Frontal cortex (tissue), 4 donors: ENCODE results near the gene TGFBR2. TPM values are rescaled to one million over a fixed set of nuclear protein-coding genes. Genes with fewer than 3 reads are reported as not detected.

ENCODE experiments used
- DNase-seq, 2 donors: peaks; one replicate each; pipeline ENCODE4 v3.0.0; 2012; ENCODE audit warnings: low spot score in 2 of 2
- FAIRE-seq: peaks from 2 replicates; lab custom pipeline; 2012; peaks lifted over from hg19 to GRCh38; lab: Jason Lieb, UNC
- total RNA-seq: library from RNA; depleted of rRNA; stranded (reverse); fragments of >200 nt; gene quantifications from one replicate; pipeline ENCODE4 v1.2.3, GENCODE V29; 2014
- donor health status: control.
- donor health status: control.
- donor health status: control.

Gene TGFBR2
- total RNA-seq, 1 donor from 2014 or later = 4.5 TPM

DNA sequence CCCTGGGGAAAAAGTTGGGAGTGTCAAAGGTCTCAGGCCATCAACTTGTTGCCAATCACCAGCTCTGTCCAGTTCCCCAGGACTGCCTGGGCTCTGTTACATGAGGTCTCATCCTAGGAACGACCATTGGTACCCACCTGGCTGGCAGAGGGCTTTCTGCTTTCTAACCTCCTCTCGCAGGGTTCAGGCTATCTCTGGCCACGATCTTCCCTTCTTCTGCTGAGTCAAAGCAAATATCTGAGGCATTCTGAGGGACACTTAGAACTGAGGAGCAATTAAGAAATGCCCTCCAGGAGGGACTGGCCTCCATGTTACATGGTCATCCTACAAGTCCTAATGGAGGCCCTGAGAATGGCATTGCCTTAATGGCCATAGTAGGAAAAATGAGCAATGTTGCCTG, 77.4 kb downstream of the TGFBR2 start:
- no peak for FAIRE-seq
- DNase-seq = no peak

DNA sequence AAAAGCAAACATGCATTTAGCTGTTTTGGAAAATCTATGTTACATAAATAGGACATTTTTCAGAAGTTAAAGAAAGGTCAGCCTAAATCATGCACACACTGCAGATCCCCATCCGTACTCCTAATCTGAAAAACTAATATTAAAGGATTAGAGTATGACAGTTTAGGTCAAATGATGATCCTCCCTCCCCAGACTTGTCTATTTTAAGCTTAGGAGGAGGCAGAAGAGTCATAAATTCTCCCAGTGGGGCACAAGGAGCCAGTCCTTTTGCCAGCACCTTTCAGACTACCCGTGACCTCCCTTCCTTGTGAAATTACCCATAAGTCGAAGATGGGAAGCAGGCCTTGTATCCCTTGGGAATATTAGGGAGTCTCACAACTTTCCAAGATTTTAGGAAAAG, 78.0 kb downstream of the TGFBR2 start:
- no peak for FAIRE-seq
- DNase-seq = no peak

DNA sequence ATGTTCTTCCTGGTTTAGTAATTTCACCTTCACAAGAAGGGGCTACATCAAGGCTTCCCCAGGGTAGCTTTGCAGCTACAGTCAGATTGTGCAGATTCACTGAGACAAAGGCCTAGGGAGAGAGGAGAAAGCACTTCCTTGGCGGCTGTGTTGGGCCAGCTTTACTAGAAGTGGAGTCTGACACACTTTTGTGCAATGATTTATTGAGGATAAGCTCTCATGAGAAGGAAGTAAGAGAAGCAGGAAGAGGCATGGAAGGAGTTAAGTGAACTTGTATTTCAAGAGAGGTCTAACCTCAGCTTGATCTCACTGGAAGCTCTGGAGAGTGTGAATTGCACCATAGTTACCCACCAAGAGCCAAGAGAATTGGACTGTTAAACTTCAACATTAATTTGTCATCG, 78.9 kb downstream of the TGFBR2 start:
- DNase-seq = no peak
- FAIRE-seq = no peak

DNA sequence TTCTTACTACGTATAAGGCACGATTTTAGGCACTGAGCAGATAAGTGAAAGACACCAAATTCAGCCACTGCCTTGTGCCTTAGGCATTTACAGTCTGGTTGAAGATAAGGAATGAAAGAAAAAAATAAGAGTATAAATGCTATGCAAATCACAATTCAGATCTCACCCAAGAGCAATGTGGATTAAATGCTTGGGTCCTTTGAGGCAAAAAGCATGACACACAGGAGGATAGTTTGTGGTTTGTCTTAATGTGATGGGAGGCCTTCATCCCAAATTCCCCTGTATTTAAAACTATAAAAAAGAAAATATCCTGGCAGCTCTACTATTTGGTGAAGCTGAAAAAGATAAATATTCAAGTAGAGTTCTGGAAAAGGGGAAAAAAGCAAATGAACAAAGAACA, 79.8 kb downstream of the TGFBR2 start:
- FAIRE-seq (no peak), DNase-seq (no peak)

DNA sequence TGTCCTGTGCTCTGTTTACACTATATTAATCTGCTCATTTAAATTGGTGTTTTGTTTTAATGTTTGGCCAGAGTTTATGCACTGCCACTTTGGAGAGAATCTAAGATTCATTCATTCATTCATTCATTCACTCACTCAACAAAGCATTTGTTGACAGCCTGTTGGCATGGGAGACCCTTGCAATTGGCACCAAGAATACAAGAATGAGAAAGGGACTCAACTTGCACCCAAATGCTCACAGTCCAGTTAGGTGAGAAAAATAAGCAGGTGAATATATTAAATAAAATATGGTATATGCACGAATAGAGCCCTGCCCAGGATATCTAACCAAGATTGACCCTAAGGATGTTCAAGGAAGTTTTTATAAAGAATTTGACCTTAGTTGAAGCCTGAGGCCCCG, 80.4 kb downstream of the TGFBR2 start:
- FAIRE-seq (no peak), DNase-seq (no peak)

DNA sequence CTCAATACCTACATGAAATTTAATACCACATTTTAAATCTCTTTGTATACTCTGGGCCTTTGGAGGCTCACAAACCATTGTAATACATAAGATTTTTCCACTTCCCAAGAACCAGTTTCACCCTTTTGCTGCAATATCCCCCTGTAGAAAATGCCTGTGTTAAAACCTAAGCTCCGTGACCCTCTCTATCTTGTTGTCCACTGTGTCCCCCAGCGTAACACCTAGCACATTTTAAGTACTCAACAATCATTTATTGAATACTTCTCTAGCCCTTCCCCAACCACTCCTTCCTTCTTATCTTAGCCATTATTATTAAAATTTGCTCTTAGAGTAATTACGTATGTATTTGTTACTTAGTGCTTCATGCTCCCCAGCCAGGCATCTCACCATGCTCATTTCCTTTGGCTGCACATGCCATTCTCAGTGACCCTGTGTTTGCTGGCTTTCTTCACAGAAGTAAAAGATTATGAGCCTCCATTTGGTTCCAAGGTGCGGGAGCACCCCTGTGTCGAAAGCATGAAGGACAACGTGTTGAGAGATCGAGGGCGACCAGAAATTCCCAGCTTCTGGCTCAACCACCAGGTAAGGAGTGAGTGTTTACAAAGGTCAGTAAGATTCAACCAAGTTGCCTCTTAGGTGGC, 81.6 kb downstream of the TGFBR2 start:
- DNase-seq (no peak), FAIRE-seq (no peak)

DNA sequence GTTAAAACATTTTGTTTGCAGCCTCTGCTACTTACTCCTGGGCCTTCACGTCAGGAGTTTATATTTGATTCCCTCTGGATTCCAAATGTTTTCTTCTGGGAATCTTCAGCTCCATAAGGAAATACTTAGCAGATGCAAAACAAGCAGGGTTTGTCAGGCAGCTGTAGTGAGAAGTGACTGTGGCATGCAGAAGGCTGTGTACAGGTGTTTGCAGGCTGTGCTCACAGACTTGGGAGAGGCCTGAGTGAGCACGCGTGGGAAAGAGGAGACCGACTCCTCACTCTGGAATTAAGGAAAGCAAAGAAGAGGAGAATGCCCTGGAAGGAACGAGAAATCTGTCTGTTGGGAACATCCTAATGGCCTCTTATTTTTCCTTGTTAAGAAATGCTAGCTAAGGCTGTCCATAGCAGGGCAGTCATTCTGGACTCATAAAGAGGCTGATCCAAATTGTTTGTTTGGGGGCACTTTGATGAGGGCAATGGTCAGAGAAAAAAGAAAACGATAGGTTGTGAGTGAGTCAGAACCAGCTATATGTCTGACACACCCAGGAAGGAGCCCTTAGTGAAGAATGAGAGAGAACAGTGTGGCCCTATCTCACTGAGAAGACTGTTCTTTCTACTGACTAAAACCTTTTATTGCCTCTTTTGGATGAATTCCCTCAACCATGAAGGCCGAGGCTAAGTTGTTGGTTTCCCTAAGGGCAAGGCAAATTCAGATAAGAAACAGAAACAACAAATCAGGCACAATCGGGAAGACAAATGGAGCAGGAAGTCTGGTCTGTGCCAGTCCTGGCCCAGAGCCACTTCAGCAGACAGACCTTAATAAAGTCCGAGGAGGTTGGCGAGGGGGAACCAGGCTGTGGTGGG, 82.6 kb downstream of the TGFBR2 start:
- DNase-seq = no peak
- FAIRE-seq = no peak

DNA sequence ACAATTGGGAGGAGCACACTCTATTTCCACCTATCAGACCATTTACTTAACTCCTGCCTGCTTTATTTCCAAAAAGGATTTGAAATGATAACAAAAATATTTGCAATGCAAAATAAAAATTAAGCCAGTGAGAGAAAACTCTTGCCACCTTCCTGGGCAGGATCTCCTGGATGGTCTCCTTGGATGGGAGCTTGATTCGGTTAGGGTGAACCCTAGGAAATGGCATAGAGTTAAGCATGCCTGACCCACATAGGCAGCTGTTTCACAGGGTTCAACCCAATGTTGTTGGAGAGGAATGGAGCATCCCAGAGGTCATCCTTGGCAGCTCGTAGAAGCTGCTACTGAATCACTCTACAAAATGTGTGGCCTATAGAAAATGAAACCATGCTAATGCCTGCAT, 83.8 kb downstream of the TGFBR2 start:
- FAIRE-seq (no peak), DNase-seq (no peak)

DNA sequence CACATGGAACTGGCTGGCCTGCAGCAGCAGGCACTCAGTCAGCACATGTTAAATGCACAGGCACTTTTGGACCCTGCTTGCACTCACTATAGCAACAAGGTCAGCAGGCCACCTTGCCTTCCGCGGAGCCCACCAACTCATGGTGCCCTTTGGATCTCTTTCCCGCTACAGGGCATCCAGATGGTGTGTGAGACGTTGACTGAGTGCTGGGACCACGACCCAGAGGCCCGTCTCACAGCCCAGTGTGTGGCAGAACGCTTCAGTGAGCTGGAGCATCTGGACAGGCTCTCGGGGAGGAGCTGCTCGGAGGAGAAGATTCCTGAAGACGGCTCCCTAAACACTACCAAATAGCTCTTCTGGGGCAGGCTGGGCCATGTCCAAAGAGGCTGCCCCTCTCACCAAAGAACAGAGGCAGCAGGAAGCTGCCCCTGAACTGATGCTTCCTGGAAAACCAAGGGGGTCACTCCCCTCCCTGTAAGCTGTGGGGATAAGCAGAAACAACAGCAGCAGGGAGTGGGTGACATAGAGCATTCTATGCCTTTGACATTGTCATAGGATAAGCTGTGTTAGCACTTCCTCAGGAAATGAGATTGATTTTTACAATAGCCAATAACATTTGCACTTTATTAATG, 85.0 kb downstream of the TGFBR2 start:
- DNase-seq = no peak
- no peak for FAIRE-seq

DNA sequence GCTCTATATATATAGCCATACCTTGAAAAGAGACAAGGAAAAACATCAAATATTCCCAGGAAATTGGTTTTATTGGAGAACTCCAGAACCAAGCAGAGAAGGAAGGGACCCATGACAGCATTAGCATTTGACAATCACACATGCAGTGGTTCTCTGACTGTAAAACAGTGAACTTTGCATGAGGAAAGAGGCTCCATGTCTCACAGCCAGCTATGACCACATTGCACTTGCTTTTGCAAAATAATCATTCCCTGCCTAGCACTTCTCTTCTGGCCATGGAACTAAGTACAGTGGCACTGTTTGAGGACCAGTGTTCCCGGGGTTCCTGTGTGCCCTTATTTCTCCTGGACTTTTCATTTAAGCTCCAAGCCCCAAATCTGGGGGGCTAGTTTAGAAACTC, 85.5 kb downstream of the TGFBR2 start:
- DNase-seq (no peak), FAIRE-seq (no peak)

DNA sequence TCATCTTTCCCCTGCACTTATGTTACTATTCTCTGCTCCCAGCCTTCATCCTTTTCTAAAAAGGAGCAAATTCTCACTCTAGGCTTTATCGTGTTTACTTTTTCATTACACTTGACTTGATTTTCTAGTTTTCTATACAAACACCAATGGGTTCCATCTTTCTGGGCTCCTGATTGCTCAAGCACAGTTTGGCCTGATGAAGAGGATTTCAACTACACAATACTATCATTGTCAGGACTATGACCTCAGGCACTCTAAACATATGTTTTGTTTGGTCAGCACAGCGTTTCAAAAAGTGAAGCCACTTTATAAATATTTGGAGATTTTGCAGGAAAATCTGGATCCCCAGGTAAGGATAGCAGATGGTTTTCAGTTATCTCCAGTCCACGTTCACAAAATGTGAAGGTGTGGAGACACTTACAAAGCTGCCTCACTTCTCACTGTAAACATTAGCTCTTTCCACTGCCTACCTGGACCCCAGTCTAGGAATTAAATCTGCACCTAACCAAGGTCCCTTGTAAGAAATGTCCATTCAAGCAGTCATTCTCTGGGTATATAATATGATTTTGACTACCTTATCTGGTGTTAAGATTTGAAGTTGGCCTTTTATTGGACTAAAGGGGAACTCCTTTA, 86.2 kb downstream of the TGFBR2 start:
- DNase-seq = no peak
- FAIRE-seq = no peak

DNA sequence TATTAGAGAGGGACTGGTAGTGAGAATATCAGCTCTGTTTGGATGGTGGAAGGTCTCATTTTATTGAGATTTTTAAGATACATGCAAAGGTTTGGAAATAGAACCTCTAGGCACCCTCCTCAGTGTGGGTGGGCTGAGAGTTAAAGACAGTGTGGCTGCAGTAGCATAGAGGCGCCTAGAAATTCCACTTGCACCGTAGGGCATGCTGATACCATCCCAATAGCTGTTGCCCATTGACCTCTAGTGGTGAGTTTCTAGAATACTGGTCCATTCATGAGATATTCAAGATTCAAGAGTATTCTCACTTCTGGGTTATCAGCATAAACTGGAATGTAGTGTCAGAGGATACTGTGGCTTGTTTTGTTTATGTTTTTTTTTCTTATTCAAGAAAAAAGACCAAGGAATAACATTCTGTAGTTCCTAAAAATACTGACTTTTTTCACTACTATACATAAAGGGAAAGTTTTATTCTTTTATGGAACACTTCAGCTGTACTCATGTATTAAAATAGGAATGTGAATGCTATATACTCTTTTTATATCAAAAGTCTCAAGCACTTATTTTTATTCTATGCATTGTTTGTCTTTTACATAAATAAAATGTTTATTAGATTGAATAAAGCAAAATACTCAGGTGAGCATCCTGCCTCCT, 87.2 kb downstream of the TGFBR2 start:
- FAIRE-seq (peak; percentile 48), DNase-seq (peak; percentile 13 to 49)

DNA sequence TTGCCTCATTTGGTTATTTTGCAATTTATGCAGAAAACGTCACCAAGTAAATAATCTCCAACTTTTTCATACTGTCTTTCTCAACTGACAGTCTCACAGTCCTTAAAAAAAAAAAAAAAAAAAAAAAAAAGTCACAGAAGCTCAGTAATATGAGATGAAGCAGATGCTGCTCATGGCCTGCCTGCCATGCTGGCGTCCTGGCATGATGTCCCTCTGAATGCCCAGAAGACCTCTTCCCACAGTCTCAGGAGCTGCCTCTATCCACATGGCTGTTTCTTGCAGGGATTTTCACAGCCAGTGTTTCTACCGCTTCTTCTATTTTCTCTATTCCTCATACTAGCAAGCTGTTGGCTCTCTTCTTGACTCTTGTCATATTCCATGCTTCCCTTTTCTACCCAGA, 87.7 kb downstream of the TGFBR2 start:
- FAIRE-seq = no peak
- DNase-seq = no peak

DNA sequence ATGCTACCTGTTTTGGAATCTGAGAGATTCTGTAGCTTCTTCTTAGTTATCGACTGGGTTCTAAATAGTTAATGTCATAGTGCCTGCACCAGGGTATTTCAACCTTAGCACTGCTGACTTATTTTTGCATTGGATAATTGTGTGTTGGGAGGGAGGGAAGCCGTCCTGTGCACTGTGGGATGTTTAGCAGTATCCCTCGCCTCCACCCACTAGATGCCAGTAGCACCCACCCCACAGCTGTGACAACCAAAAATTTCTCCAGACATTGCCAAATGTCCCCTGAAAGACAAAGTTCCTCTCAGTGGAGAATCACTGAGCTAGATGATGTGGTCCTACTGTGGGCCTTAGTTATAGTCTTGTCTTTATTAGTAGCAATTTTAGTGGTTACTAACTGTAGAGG, 88.3 kb downstream of the TGFBR2 start:
- FAIRE-seq = no peak
- DNase-seq = no peak

DNA sequence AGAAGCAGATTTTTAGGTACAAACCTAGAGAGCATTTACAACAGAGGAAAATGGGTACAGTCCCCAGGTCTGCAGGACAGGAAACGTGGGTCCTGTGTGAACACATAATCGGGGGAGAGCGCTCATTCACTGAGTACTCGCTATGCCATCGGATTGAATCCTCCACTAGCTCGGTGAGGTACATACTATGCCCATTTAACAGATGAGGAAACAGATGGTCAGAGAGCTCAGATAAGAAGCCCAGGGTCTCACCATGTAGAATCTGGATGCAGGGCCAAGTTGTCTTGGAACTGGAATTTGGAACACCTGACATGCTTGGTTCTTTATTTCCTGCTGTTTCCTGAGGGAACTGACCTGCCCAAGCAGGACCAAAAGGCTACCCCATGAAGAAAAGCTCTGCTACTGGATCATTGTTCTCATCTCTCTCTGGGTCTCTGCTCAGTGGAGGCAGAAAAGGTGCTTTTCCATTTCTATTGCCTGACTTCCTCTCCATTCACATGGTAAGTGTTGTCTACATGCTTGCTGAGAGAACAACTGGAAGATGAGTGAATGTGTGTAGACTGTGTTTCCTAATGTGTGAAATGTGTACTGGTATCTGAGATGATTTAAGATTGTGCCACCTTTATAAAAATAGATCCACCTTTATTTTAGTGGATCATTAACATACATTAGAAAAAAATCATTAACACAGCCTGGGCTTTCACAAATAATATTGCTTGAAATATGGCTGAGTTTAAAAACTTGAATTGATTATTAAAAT, 89.1 kb downstream of the TGFBR2 start:
- DNase-seq (no peak), FAIRE-seq (no peak)

DNA sequence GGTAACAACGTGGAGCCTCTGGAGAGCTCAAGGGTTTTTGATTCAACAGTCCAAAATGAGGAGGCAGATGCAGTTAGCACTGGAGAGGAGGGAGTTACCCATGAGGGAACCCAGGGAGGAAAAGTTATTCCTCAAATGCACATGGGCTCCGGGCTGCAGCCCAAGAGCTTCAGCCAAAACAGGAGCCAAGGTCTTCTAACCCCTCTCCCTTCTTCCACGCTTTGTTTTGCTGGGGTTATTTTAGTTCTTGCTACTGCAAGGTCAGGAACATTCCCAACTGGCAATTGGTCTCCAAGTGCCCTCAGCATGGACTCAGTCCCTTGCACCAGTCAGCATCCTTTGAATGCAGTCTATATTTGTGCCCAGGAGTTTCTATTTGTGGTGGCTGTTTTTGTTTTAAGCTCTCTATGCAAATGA, 90.0 kb downstream of the TGFBR2 start:
- FAIRE-seq = no peak
- DNase-seq = no peak

DNA sequence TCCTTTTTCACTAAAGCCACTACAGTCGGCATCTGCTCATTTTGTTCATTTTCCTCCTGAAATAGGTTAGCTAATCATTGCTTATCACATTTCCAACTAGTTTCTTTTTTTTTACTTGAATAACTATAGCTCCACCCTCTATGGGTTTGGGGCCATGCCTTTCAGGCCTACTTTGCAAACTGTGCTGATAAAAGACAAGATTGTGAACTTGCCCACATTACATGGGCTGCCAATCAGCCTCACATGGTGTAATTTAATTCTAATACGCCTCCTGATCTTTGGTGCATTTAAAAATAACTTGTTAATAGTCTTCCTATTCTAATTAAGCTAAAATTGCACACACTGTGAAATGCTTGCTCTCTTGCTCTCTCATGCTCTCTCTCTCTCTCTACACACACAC, 90.5 kb downstream of the TGFBR2 start:
- DNase-seq = no peak
- FAIRE-seq = no peak

DNA sequence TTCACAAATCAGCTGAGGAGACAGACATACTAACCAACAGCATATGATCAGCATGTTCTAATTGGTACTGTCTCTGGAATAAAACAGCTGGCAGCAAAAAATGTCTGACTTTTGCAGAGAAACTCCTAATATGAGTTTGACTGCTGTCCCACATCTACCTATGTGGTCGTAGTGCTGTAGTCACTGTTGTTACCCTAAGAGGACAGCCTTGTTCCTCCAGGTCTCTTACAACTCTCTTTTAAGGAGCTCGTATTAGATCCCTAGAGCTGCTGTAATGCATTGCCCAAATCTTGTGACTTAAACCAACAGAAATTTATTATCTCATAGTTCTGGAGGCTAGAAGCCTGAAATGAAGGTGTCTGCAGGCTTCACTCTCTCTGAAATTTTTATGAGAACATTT, 92.1 kb downstream of the TGFBR2 start:
- DNase-seq (no peak), FAIRE-seq (no peak)

DNA sequence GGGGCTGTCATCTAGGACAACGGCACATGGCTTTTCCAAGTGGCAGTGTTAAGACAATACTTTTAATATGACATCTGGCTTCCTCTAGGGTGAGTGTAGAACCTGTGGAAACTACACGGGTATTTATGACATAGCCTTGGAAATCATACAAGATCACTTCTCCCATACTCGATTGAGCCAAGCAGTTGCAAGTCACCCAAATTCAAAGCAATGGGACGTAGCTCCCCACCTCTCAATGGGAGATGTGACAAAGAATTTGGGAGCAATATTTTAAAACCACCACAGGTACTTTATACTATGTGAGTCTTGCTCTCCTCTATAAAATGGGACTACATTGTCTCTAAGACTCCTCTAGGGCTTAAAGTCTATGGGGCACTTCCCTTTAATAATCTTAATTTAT, 93.5 kb downstream of the TGFBR2 start:
- no peak for DNase-seq
- no peak for FAIRE-seq
